Stimulated activated CD8-positive, alpha-beta memory T cell treated with anti-CD3 and anti-CD28 coated beads, Interleukin-4, amount 100 ng/mL, for 1 hour (primary cell): Measurements from ENCODE around the gene IFFO2.

Experiments used
- DNase-seq, 2 donors: peaks; one replicate each; pipeline ENCODE4 v3.0.0-alpha.2; 2020; ENCODE audit warnings: low read depth in 2 of 2, low spot score in 1 of 2

The IFFO2 gene

GRCh38 chr1:18938008-18938706, 18.3 kb downstream of the IFFO2 start:
- no peak for DNase-seq

- DNase-seq = no peak
These were observed 18.9 kb downstream of the IFFO2 start for GRCh38 chr1:18937539-18937938.

GRCh38 chr1:18936814-18937481, 19.5 kb downstream of the IFFO2 start:
- no peak for DNase-seq

- DNase-seq = no peak
These were observed 20.0 kb downstream of the IFFO2 start for GRCh38 chr1:18936471-18936813.

GRCh38 chr1:18934205-18935000, 22.1 kb downstream of the IFFO2 start:
- DNase-seq = no peak

- DNase-seq = no peak
These were observed 23.6 kb downstream of the IFFO2 start for GRCh38 chr1:18932879-18933278.

- no peak for DNase-seq
These were observed 24.1 kb downstream of the IFFO2 start for GRCh38 chr1:18932387-18932786.

GRCh38 chr1:18931730-18932129, 24.7 kb downstream of the IFFO2 start:
- DNase-seq = no peak

GRCh38 chr1:18929686-18930085, 26.8 kb downstream of the IFFO2 start:
- DNase-seq = no peak

- DNase-seq = no peak
These were observed 27.5 kb downstream of the IFFO2 start for GRCh38 chr1:18928985-18929384.

GRCh38 chr1:18928406-18928805, 28.1 kb downstream of the IFFO2 start:
- no peak for DNase-seq

- DNase-seq = no peak
These were observed 28.7 kb downstream of the IFFO2 start for GRCh38 chr1:18927654-18928272.

- DNase-seq = no peak
These were observed 29.3 kb downstream of the IFFO2 start for GRCh38 chr1:18927082-18927653.

GRCh38 chr1:18926315-18927081, 30.0 kb downstream of the IFFO2 start:
- peak; percentile 56 to 77 for DNase-seq

- DNase-seq = no peak
These were observed 31.2 kb downstream of the IFFO2 start for GRCh38 chr1:18925279-18925678.

- DNase-seq = no peak
These were observed 32.2 kb downstream of the IFFO2 start for GRCh38 chr1:18924221-18924691.

- no peak for DNase-seq
These were observed 32.7 kb downstream of the IFFO2 start for GRCh38 chr1:18923756-18924211.

- DNase-seq = no peak
These were observed 33.4 kb downstream of the IFFO2 start for GRCh38 chr1:18922848-18923755.

- no peak for DNase-seq
These were observed 34.2 kb downstream of the IFFO2 start for GRCh38 chr1:18922319-18922726.
